ENCODE measurements around the gene ZNRF1. TPM values are rescaled to one million over a fixed set of nuclear protein-coding genes. Genes with fewer than 3 reads are reported as not detected.

The ZNRF1 gene
- total RNA-seq, 6 experiments from 2014 or later, result 10.2 to 18.8 (median 11.1) TPM

DNA sequence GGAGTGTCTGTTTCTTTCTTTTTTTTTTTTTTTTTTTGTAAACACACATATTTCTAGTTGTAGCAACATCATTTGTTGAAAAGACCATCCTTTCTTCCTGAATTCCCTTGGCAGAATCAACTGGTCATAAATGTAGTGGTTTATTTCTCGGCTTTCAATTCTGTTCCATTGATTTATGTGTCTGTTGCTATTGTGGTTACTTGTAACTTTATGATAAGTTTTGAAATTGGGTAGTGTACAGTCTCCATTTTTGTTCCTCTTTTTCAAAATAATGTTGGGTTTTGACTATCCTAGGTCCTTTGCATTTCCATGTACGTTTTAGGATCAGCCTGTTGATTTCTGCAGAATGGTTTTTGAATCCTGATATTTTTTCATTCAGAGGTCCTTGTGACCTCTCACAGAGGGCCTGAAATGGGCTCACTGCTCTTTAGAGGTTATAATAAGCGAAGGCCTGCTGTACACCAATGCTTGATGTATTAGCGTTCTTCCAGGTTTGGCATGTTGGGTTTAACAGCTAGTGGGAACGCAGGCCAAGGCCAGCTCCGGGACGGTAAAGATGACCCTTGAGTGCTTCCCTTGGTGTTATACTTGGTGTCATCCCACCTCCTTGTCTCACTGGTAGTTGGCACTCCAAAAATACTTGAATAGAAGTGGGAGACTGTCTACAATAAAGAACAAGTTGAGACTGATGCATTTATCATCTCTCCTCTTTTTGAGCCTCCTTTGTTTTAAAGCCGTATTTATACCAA, 43.8 kb downstream of the ZNRF1 start:
- WGBS (ENCODE audit: insufficient coverage, low coverage, low lambda C conversion rate, missing lambda C conversion rate), result 47% methylated on average over 8 of the region's 8 CpGs
- intact Hi-C loops (cut with DNase I), result no loop called here
- Histone ChIP-seq H3K4me1 (peaks cover 0 to 22% (median 0%) of the 10 kb centered on the region in 4 donors), H3K36me3 (no peaks in the 10 kb centered on the region), H3K27ac (no peak overlapping the region), H3K9me3 (no peaks in the 10 kb centered on the region), H3K4me3 (no peak overlapping the region), H3K27me3 (no peaks in the 10 kb centered on the region)
- DNase-seq, result no peak
- no peak for ATAC-seq
- TF ChIP-seq, protein P1, sequence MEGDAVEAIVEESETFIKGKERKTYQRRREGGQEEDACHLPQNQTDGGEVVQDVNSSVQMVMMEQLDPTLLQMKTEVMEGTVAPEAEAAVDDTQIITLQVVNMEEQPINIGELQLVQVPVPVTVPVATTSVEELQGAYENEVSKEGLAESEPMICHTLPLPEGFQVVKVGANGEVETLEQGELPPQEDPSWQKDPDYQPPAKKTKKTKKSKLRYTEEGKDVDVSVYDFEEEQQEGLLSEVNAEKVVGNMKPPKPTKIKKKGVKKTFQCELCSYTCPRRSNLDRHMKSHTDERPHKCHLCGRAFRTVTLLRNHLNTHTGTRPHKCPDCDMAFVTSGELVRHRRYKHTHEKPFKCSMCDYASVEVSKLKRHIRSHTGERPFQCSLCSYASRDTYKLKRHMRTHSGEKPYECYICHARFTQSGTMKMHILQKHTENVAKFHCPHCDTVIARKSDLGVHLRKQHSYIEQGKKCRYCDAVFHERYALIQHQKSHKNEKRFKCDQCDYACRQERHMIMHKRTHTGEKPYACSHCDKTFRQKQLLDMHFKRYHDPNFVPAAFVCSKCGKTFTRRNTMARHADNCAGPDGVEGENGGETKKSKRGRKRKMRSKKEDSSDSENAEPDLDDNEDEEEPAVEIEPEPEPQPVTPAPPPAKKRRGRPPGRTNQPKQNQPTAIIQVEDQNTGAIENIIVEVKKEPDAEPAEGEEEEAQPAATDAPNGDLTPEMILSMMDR (IDR thresholded peaks at IDR 0.05), result no peak
- no peak for TF ChIP-seq POLR2A (IDR thresholded peaks at IDR 0.05)

DNA sequence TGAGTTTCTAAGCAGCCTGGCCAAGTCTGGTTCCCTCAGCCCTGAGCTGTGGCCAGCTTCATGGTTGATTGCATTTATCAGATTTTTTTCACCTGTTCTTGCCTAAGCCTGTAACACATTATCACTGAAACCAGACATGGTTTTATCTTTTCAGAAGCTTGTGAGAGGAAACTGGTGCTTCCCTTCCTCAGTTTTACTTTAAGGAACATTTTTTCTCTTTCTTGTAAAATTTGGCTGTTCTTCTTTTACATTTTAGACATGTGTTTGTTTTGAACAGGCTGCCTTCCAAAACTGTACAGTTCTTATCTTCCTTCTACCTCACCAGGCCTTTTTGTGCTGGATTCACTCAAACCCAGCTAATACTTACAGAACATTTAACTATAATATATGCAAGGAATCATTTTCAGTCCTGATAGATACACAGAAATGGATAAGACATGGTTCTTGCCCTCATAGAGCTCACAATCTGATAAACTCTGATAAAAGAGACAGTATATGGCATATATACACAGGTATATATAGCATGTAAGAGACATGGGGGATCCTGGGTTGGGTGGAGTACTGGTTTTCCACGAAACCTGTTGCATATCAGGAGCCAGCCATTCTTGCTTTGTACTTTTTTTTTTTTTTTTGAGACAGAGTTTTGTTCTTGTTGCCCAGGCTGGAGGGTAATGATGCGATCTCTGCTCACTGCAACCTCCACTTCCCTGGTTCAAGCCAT, 44.5 kb downstream of the ZNRF1 start:
- TF ChIP-seq, protein P1 (IDR thresholded peaks at IDR 0.05), result no peak
- TF ChIP-seq POLR2A (IDR thresholded peaks at IDR 0.05), result no peak
- Histone ChIP-seq H3K9me3 (no peaks in the 10 kb centered on the region), H3K4me1 (peaks cover 0 to 22% (median 0%) of the 10 kb centered on the region in 4 donors), H3K27ac (no peak overlapping the region), H3K27me3 (no peaks in the 10 kb centered on the region), H3K36me3 (no peaks in the 10 kb centered on the region), H3K4me3 (no peak overlapping the region)
- 100% methylated on average over 2 of the region's 2 CpGs for WGBS (ENCODE audit: insufficient coverage, low coverage, low lambda C conversion rate, missing lambda C conversion rate)
- intact Hi-C loops (cut with DNase I), result no loop called here
- DNase-seq (no peak), ATAC-seq (peak; percentile 57 to 73 (median 70))

DNA sequence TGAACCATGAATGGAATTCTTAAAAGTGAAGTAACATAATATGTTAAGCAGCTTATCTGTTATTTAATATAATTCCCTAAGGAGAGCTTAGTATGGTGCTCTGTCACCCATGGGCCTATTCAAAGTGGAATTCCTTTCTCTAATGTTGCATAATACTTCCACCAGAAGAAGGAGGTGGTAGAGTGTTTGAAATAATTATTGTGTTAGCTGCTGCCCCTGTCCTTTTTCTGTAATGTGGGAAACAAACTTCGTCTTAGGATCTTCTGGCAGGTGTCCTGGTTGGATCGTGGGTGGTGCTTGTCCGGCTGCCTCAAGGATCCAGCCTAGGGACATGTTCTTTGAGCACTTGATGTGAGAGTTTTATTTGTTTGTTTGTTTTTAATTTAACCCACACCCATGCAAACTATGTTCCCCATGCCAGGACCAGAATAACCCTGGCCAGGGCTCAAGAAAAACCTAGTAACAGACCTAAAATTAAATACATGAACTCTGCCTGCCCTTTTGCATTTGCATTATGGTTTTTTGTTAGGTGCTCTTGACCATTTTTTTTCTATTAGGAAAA, 46.1 kb downstream of the ZNRF1 start:
- 28% methylated on average over 3 of the region's 3 CpGs for WGBS (ENCODE audit: insufficient coverage, low coverage, low lambda C conversion rate, missing lambda C conversion rate)
- Histone ChIP-seq H3K4me1 (peaks cover 0 to 22% (median 0%) of the 10 kb centered on the region in 4 donors), H3K9me3 (no peaks in the 10 kb centered on the region), H3K27me3 (no peaks in the 10 kb centered on the region), H3K27ac (no peak overlapping the region), H3K36me3 (no peaks in the 10 kb centered on the region), H3K4me3 (no peak overlapping the region)
- ATAC-seq, result peak in 2 of 4 donors; percentile 15 to 18
- DNase-seq, result no peak
- intact Hi-C loops (cut with DNase I), result no loop called here
- TF ChIP-seq, protein P1 (IDR thresholded peaks at IDR 0.05), result no peak
- TF ChIP-seq POLR2A (IDR thresholded peaks at IDR 0.05), result no peak

DNA sequence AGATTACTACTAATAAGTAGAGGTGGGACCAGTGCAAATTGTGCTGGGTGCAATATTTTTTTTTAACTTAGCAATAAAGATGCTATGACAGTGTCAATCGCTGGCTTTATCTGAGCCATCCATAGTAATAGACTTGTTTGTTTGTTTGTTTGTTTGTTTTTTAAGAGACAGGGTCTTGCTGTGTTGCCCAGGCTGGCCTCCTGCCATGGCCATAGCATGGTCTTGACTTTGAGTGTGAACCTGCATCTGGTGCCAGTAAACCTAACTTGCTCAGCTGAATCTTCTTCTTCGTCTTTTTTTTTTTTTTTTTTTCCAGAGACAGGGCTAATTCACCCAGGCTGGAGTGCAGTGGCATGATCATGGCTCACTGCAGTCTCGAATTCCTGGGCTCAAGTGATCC, 46.6 kb downstream of the ZNRF1 start:
- Histone ChIP-seq H3K9me3 (no peaks in the 10 kb centered on the region), H3K27me3 (no peaks in the 10 kb centered on the region), H3K36me3 (no peaks in the 10 kb centered on the region), H3K4me3 (no peak overlapping the region), H3K4me1 (peaks cover 0 to 22% (median 0%) of the 10 kb centered on the region in 4 donors), H3K27ac (no peak overlapping the region)
- WGBS (ENCODE audit: insufficient coverage, low coverage, low lambda C conversion rate, missing lambda C conversion rate), result 67% methylated on average over 3 of the region's 3 CpGs
- ATAC-seq (no peak), DNase-seq (no peak)
- intact Hi-C loops (cut with DNase I), result no loop called here
- TF ChIP-seq POLR2A (IDR thresholded peaks at IDR 0.05), result no peak
- TF ChIP-seq, protein P1 (IDR thresholded peaks at IDR 0.05), result no peak

Measured in right lobe of liver (tissue), 6 donors.